C1 segment of cervical spinal cord (tissue), 14 donors: ENCODE measurements around the gene SLC39A7.
A peak's percentile ranks its signal among the peaks of the same experiment; 100 is the strongest.

Experiments used
- DNase-seq, 14 donors: peaks; one replicate each; lab custom pipeline; 2025; lab: John Stamatoyannopoulos, UW

Gene SLC39A7, protein sequence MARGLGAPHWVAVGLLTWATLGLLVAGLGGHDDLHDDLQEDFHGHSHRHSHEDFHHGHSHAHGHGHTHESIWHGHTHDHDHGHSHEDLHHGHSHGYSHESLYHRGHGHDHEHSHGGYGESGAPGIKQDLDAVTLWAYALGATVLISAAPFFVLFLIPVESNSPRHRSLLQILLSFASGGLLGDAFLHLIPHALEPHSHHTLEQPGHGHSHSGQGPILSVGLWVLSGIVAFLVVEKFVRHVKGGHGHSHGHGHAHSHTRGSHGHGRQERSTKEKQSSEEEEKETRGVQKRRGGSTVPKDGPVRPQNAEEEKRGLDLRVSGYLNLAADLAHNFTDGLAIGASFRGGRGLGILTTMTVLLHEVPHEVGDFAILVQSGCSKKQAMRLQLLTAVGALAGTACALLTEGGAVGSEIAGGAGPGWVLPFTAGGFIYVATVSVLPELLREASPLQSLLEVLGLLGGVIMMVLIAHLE

DNA sequence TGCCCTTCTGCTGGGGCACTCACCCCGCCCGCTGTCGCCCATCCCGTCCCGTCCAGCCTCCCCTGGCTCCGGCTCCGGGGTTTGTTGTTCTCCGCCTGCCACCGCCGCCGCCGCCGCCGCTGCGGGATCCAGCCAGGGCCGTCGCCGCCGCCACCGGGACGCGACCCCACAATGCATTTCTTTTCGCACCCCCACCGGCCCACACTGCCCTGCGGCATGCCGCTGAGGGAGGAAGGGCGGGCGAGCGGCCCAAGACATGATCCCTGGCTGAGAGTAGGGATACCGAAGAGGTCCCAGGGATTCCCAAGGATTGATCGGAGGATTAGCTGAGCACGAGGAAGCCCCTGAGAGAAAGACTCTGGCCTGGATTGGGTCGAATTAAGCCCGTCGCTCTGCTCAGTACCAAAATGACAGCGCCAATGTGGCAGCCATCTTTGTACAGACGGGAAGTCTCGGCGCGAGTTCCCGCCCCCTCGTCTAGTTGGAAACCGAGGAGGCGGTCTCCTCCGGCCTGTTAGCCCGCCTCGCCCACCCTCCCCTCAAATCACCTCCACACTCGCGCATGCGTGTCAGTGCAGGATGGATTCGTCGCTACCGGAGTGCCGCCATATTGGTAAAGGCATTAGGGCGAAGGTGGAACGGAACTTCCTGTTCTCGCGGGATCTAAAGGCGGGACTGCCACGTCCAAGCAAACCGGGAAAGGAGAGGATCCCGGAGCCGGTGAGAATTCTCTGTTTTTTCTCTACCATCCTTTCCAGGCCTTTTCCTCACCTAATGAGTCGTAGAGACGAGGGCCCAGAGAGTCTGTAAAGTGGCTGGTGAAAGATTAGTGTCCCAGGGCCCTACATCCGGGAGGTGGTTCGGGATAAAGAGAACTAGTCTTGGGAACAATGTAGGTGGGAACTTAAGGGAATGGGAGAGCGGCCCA is at the start of gene SLC39A7, which contains the start of gene RXRB:
TSS of gene SLC39A7 (plus strand) at position 649 of the 928 bp plus-strand sequence. CDS start 379 bp downstream, outside the sequence.
TSS of gene RXRB (minus strand) at position 447 of the 928 bp plus-strand sequence. CDS start at position 258, 189 bp downstream.
- peak; percentile 86 to 99 (median 96) for DNase-seq

DNA sequence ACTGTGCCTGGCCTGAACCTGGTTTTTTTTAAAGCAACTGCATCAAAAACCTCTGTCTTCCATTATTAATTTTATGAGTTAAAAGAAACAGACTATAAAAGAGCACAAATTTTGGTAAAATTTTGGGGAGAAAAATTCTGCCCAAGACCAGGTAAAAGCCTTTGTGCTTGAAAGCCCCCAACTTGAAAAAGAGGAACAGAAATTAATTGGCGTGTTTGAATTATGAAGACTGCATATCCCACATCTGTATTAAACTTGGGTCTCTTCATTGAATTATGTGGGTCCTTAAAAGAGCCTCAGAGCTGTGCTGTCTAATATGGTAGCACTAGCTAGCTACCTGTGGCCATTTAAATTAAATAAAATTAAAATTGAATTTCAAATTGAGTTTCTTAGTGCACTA is 49.6 kb upstream of the SLC39A7 start:
- no peak for DNase-seq

DNA sequence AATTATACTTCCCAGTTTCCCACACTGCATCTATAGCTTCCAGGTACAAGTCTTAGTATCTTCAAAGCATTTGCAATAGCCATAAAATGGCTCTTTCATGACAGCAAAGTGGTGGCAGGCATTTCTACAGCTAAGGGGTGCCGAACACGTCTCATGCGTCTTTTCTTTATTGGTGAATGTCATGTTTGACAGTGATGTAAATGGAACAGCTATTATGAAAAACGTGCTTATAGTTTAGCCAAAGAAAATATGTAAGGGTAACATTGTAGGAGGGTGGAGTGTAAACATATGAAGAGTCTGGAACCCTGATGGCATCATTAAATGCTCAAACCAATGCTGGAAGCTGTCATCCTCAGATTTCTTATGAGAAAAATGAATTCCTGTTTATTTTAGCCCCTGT is 46.3 kb upstream of the SLC39A7 start:
- DNase-seq, result no peak

DNA sequence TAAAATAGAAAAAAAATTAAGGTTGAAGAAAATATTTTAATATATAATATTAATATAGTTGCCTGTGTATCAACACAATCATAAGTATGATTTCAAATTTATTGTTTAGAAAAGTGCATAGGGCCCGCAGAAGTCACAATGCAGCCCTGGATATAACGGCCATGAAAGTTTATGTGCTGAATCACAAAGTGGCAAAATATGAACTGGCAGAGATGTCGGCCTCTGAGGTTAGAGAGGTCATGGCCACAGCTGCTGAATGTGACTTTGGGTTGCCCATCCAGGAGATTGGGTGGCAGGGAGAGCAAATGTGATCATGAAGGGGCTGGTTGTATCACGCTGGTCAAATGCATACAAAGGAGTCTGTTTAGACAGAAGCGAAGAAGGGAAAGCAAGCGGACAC is 44.1 kb upstream of the SLC39A7 start:
- DNase-seq, result no peak

DNA sequence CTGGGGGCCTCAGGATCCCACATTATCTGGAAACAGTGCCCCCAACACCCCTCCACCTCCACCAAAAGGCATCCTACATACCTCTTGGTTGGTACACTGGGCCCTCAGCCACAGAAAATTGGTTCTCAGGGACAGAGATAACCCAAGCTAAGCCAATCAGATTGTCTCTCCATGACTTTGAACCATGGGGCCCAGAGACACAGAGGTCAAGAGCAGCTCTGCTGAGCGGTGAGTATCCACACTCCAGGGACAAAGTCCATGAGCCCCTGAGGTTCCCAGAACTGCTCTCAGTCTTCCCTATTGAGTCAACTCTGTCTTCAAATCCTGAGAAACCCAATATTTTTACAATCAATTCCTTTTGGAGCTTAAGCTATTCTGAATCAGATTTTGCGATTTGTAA is 43.7 kb upstream of the SLC39A7 start:
- no peak for DNase-seq

DNA sequence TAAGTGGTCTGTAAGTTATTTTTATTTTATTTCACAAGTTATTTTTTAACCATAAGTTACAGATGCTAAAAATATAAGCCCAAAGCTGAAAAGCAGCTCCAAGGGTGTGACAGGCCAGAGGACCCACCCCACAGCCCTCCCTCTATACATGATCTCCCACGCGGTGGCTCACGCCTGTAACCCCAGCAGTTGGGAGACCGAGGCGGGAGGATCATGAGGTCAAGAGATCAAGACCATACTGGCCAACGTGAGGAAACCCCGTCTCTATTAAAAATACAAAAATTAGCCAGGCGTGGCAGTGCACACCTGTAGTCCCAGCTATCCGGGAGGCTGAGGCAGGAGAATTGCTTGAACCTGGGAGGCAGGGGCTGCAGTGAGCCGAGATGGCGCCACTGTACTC is 40.6 kb upstream of the SLC39A7 start:
- DNase-seq, result no peak

DNA sequence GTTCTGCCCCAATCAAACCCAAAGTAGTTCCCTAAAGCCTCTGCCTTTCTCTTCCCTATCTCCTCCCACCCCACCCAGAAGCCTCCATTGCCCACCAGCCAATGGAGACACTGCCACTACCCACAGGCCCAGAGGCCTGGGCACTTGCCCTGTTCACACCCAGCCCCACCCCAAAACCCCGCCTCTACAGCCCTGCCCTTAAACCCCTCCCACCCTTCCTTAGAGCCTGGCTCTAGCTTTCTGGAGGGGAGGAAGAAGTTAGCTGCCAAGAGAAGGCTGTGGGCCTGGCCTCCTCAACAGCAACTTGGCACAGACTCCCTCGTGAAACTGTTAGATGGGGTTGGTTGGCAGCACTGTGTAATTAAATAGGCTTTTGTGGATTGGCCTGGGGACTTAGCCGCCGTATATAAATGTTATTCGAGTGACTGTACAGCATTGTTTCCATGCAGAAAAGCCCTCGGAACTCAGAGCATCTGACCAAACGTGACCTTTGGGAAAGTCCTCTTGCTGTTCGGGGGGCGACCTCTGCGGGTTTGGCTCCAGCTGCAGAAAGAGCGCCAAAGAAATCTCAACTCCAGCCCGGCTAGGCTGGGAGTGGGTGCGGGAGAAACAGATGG is 39.8 kb upstream of the SLC39A7 start:
- DNase-seq, result peak in 6 of 14 donors; percentile 0 to 42 (median 12)

DNA sequence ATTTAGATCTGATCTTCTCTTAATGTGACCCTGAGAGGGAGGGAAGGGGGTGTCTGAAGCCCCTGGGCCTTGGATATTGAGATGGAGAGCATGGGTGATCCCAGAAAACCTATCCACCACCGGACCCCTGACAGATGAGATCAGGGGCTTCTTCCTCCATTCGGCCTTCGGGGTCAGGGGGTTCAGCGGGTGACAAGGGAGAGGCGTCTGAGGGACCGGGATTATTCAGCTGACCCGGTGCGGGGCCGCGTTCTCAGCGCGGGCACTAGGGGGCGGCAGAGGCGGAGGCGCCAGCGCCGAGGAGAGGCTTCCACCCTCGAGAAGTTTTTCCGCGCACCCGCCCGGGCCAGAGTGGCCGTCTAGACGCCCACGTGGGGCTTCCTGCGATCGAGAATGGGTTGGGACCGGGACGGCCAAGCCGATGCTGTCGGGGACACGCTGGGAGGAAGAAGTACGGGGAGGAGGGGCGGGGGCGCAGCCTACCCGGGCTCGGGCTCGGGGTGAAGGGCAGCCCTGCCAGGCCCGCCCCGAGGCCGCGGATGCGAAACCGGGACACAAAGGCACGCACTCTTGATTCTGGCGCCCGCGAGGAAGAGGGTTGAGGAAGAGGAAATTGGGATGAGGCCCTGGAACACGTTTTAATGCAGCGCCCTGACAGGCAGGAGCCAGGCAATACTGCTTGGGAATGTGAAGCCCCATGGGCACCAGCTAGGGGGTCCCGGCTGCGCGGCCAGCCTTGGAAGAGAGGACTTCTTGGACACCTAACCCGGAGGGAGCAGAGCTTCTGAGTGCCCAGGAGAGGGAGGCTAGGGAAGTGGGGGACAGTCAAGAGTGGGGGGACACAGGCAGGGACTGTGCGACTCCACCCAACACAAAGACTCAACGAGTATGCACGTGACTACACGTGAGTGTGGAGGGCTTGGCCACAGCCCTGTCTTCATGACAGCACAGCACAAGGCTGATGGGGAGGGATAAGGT is 39.0 kb upstream of the SLC39A7 start:
- peak in 13 of 14 donors; percentile 18 to 81 (median 59) for DNase-seq

DNA sequence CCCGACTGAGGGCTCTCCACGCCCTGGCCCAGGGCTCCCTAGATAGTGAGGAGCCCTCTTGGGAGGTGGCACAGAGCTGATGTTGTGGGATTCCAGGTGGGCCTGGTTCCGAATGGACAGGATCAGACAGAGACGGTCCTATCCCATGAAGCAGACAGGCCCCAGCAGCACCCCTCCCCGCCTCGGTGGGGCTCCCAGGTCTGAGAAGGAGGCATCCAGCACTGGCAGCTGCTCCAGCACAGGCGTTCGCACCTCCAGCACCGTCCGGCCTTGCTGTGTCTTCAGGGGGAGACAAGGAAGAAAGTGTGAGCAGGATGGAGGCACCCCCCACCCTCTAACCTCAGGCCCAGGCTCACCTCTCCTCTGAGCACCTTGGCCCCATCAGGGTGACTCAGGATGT is 37.1 kb upstream of the SLC39A7 start:
- DNase-seq, result no peak

DNA sequence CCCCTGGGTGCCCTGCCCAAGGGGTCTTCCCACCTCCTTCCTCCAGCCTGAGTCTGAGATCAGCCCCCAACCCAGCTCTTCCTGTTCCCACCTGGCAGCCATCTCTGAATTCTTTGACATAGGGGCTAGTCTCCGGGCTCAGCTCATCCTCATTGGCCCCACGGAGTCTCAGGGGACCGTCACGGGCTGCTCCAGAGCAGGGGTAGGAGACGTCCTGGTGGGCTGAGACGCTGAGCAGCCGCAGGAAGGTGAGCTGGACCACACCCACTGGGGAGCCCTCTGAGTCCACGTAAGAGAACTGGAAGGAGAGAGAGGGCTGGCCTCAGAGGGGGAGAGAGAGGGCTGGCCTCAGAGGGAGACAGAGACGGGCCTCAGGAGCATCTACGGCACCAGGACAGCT is 36.5 kb upstream of the SLC39A7 start:
- no peak for DNase-seq

DNA sequence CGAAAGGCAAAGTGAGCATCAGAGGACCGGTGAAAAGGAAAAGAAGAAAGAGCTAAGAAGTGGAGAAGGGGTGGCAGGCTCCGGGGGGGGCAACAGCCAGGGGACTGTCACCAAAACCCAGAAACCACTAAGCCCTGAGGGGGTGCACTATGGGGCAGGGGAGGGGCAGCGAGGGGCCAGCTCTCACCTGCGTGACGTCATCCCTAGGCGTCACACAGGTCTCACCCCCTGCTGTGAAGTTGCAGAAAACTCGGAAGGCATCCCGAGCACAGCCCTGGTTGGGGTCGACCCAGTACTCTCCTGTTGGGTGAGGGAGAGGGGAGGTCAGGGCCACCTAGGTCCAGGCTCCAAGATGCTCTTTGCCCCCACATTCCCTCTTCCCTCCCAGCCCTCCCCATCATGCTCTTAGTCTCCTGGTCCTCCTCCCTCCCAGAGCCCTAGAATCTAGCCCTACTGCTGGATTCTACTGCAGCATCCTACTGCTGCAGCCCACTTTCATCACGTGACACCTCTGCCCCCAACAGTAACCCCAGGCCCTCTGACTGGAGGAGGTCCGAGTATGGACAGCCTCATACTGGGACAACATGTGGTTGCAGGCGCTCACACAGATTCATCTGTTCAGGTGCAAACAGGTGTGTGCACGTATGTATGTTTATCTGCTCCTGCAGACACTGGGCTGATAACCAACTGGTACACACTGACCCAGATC is 35.8 kb upstream of the SLC39A7 start:
- no peak for DNase-seq

DNA sequence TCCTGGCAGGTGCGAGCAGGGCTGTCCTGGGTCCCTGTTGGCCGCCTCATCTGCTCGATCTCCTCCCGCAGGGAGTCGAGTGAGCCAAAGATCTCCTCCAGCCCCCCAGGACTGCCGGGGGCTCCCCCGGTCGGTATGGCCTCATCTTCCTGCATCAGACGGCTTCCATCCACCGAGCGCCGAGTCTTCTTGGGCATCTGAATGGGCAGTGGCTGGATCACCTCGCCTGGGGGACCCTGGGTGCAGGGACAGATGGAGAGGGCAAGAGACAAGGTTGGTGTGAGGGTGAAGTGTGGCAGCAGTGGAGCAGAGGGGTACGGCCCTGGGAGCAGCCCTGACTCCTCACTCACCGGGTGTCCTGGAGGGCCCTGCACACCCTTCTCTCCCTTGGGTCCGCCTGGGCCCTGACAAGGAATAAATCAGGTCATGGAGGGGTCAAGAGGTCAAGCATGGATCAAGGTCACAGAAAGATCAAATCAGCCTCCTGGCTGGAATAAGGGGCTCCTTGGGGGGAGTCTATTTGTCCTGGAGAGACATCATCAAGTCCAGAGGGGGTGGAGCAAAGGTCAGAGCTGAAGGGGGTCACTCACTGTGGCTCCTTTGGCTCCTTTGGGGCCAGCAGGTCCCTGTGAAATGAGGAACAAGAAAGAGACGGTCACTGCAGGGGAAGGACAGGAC is 34.9 kb upstream of the SLC39A7 start:
- no peak for DNase-seq

DNA sequence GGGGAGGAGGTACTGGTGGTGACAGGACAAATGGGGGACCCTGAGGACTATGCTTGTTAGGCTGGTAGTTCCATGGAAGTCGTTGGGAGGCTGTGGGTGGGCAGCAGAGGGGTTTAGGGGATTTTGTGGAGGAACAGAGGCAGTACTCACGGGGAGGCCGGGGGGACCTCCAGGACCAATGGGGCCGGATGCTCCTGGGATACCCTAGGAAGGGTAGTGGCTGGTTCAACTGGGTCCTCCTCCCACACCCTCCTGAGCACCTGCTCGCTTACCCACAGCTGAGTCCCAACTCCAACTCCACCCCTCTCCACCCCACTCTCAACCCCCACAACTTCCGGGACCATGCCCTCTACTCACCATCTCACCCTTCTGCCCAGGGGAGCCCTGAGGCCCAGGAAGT is 34.3 kb upstream of the SLC39A7 start:
- no peak for DNase-seq

DNA sequence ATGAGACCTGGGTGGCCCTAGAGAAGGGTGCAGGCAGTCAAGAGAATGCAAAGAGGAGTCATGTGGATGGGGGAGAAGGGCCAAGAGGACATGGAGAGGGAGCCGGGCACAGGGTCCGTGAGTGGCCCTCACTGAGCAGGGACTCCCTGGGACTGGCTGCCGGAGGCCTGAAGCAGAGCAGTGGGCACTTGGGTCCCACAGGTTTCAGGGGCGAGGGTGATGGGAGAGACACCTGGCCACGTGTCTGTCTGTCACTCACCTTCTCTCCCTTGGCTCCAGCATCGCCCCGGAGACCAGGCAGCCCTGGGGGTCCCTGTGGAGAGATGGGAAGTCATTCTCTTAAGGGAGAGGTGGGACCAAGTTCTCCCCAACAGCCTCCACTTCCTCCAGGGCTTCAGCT is 33.9 kb upstream of the SLC39A7 start:
- no peak for DNase-seq

DNA sequence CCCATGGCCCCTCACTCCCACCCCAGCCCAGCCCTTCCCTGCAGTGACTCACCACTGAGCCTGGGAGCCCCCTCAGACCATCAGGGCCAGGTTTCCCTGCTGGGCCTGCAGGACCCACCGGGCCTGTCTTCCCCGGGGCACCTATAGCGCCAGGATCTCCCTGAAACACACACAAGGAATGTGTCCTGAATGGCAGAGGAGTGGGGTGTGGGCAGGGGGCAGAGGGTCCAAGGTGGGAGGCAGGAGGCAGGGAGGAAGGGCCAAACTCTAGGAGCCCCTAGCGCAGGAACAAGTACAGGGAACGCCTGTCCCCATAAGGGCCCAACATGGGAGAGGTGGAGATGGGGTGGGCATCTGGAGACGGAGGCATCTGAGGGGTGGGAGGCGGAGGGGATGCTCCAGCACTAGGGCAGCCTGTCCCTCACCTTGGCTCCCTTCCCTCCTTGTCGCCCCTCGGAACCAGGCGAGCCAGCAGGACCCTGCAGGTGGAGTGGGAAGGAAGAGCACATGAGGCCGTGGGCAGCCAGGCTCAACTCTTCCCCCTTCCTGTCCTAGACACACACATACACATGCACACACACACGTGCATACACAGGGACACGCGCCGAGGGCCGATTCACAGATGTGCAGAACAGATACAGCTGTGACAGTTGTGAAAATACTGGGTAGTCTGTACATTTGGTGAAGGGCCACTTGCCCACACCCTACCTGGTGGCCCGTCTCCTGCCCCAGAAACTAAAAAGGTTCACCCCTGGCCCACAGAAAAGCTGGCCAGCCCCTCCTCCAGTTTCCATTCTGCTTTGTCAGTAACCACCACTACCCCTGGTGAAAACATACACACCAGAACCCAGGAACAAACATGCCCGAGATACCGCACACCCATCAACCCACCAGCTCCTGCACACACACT is 33.0 kb upstream of the SLC39A7 start:
- DNase-seq, result no peak

DNA sequence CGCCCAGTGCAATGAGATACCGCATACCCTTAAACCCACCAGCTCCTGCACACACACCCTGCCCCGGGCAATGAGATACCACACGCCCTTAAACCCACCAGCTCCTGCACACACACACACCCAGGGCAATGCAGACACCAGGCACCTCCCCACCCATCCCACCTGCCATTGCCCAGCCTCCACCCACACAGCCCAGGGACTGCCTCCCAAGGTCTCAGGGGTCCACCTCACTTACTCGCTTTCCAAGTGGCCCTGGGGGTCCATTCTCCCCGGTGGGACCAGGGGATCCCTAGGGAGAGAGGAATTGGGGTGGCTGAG is 32.4 kb upstream of the SLC39A7 start:
- no peak for DNase-seq

DNA sequence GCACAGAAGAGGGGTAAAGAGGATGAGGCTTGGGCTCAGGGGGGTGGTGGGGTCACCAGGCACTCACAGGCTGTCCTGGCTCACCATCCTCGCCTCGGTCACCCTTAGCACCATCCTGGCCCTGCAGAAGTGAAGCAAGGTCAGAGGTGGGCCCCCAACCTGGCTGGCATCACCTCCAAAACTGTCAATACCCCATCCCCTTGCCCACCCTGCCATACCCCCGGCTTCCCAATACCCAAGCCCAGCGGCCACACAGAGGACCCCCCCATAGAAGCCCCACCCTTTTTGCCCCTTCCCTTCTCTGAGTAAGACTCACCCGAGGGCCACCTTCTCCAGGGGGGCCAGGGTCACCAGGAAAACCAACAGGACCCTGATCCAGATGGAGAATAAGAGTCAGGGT is 32.0 kb upstream of the SLC39A7 start:
- DNase-seq, result no peak
